CD8-positive, alpha-beta memory T cell (primary cell): Measurements from ENCODE around the gene CTR9. TPM values are rescaled to one million over a fixed set of nuclear protein-coding genes. Genes with fewer than 3 reads are reported as not detected.
A peak's percentile ranks its signal among the peaks of the same experiment; 100 is the strongest.

Experiments used
- CTCF ChIA-PET: fragments of 350-600 bp; sonication (Branson Sonifier 250); formaldehyde crosslinking; loops from one replicate; lab custom pipeline; 2021; ENCODE audit warnings: antibody characterized with exemption; lab: Charles Lee
- POLR2A ChIA-PET: fragments of 350-600 bp; sonication (Branson Sonifier 250); formaldehyde crosslinking; loops from one replicate; lab custom pipeline; 2021; ENCODE audit warnings: antibody characterized with exemption; lab: Charles Lee
- DNase-seq, 5 donors: peaks; one replicate each; pipeline versions ENCODE4 v3.0.0 to v3.0.0-alpha.2; 2020 to 2022; ENCODE audit warnings: mixed read lengths in 1 of 5
- H3K27ac ChIP-seq: one replicate; pipeline ENCODE4 v1.7.0; 2013; ENCODE audit warnings: low read depth, mild to moderate bottlenecking, low read length, moderate library complexity
- H3K27me3 ChIP-seq: 2 replicates; pipeline ENCODE4 v1.7.0; 2013; ENCODE audit warnings: low read length, mild to moderate bottlenecking; ENCODE audit not compliant: insufficient read depth, poor library complexity, severe bottlenecking
- H3K36me3 ChIP-seq: 2 replicates; pipeline ENCODE4 v1.7.0; 2013; ENCODE audit warnings: mild to moderate bottlenecking, low read length, moderate library complexity; ENCODE audit not compliant: insufficient read depth
- H3K4me1 ChIP-seq: 2 replicates; pipeline ENCODE4 v1.7.0; 2013; ENCODE audit warnings: mild to moderate bottlenecking, low read length, moderate library complexity; ENCODE audit not compliant: insufficient read depth
- H3K4me3 ChIP-seq: 2 replicates; pipeline ENCODE4 v1.7.0; 2013; ENCODE audit warnings: mild to moderate bottlenecking, low read length
- H3K9me3 ChIP-seq: 2 replicates; pipeline ENCODE4 v1.7.0; 2013; ENCODE audit warnings: mild to moderate bottlenecking, low read length
- H3K27ac Mint-ChIP-seq, 8 donors: one replicate each; pipeline ENCODE4 v1.8.0; 2020 to 2021; ENCODE audit warnings: mixed read lengths in 8 of 8, mild to moderate bottlenecking in 6 of 8, inconsistent platforms in 3 of 8, moderate library complexity in 3 of 8
- H3K27me3 Mint-ChIP-seq, 2 donors: one replicate each; pipeline ENCODE4 v1.8.0; 2020 to 2021; ENCODE audit warnings: mixed read lengths in 2 of 2, mild to moderate bottlenecking in 1 of 2, moderate library complexity in 1 of 2
- H3K36me3 Mint-ChIP-seq, 3 donors: one replicate each; pipeline ENCODE4 v1.8.0; 2020 to 2021; ENCODE audit warnings: mixed read lengths in 3 of 3, inconsistent platforms in 1 of 3, mild to moderate bottlenecking in 1 of 3
- H3K4me1 Mint-ChIP-seq, 3 donors: one replicate each; pipeline ENCODE4 v1.8.0; 2020 to 2021; ENCODE audit warnings: mixed read lengths in 3 of 3, inconsistent platforms in 1 of 3, mild to moderate bottlenecking in 1 of 3
- H3K4me3 Mint-ChIP-seq, 7 donors: one replicate each; pipeline ENCODE4 v1.8.0; 2020 to 2021; ENCODE audit warnings: mixed read lengths in 7 of 7, mild to moderate bottlenecking in 6 of 7, moderate library complexity in 4 of 7, inconsistent platforms in 2 of 7
- H3K9me3 Mint-ChIP-seq, 5 donors: one replicate each; pipeline ENCODE4 v1.8.0; 2020 to 2022; ENCODE audit warnings: mixed read lengths in 5 of 5, mild to moderate bottlenecking in 3 of 5, moderate library complexity in 2 of 5, inconsistent platforms in 1 of 5
- polyA plus RNA-seq: library from polyadenylated mRNA; unstranded; fragments of 300-500 nt; fragmentation: Illumina TruSeq; gene quantifications from one replicate; pipeline ENCODE4 v1.2.3, GENCODE V29; 2021
- total RNA-seq, 2 experiments: library from RNA; stranded (reverse); gene quantifications; one replicate each; pipeline ENCODE4 v1.2.3, GENCODE V29; 2021

CTR9 gene
- total and polyA plus RNA-seq, 3 experiments from 2014 or later: 49.9 to 60.8 (median 57.9) TPM

GRCh38 chr11:10719616-10720015 is 31.4 kb upstream of the CTR9 start:
- no peak overlapping the region for H3K27ac ChIP-seq
- H3K9me3 Mint-ChIP-seq: no peaks in the 10 kb centered on the region

GRCh38 chr11:10720881-10721376 is 30.1 kb upstream of the CTR9 start:
- Histone ChIP-seq H3K4me1 (peaks cover 12% of the 10 kb centered on the region), H3K4me3 (no peak overlapping the region), H3K36me3 (no peaks in the 10 kb centered on the region), H3K27me3 (no peaks in the 10 kb centered on the region), H3K27ac (no peak overlapping the region), H3K9me3 (no peaks in the 10 kb centered on the region)
- ChIA-PET CTCF (no interaction called here), POLR2A (no interaction called here)
- peaks cover 9 to 12% of the 10 kb centered on the region in 2 donors for H3K27me3 Mint-ChIP-seq
- DNase-seq: no peak
- no peaks in the 10 kb centered on the region for H3K9me3 Mint-ChIP-seq
- H3K36me3 Mint-ChIP-seq: peaks cover 0 to 8% (median 0%) of the 10 kb centered on the region in 3 donors
- H3K27ac Mint-ChIP-seq: no peak overlapping the region
- H3K4me3 Mint-ChIP-seq: no peak overlapping the region
- H3K4me1 Mint-ChIP-seq: peaks cover 7 to 12% (median 11%) of the 10 kb centered on the region in 3 donors

More at GRCh38 chr11:10719616-10720015, 31.4 kb upstream of the CTR9 start:
- ChIA-PET CTCF (no interaction called here), POLR2A (no interaction called here)
- Histone ChIP-seq H3K9me3 (no peaks in the 10 kb centered on the region), H3K27me3 (no peaks in the 10 kb centered on the region), H3K4me3 (no peak overlapping the region), H3K4me1 (no peaks in the 10 kb centered on the region), H3K36me3 (no peaks in the 10 kb centered on the region)
- DNase-seq: no peak
- Mint-ChIP-seq H3K36me3 (peaks cover 0 to 3% (median 0%) of the 10 kb centered on the region in 3 donors), H3K27ac (no peak overlapping the region), H3K27me3 (peaks cover 9 to 12% of the 10 kb centered on the region in 2 donors), H3K4me1 (no peaks in the 10 kb centered on the region), H3K4me3 (no peak overlapping the region)

DNA sequence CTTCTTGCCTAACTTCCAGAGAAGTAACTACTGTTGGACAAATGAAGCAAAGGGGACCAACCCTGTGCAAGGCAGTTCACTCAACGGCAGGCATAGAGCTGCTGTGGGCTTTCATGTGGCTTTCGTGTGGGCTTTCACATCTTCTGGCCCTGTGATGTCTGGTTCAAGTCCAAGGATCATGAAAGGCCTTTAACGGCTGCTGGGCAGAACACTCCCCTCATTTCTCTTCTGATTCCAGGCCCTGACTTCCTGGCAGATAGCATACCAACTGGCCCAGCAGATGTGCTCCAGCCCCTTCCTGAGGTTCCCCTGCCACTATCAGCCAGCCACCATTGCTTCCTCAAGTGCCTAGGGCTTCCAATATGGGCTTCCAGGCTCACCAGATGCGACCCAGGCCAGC is 28.7 kb upstream of the CTR9 start:
- no peaks in the 10 kb centered on the region for H3K9me3 ChIP-seq
- H3K4me3 ChIP-seq: no peak overlapping the region
- peaks cover 0 to 8% (median 0%) of the 10 kb centered on the region in 3 donors for H3K36me3 Mint-ChIP-seq
- peaks cover 7 to 18% (median 14%) of the 10 kb centered on the region in 3 donors for H3K4me1 Mint-ChIP-seq
- no peak overlapping the region for H3K4me3 Mint-ChIP-seq
- peaks cover 8 to 12% of the 10 kb centered on the region in 2 donors for H3K27me3 Mint-ChIP-seq
- H3K27me3 ChIP-seq: no peaks in the 10 kb centered on the region
- ChIA-PET POLR2A (no interaction called here), CTCF (no interaction called here)
- H3K27ac Mint-ChIP-seq: peak overlapping the region in 1 of 8 donors; percentile 48
- H3K27ac ChIP-seq: no peak overlapping the region
- peaks cover 12% of the 10 kb centered on the region for H3K4me1 ChIP-seq
- no peaks in the 10 kb centered on the region for H3K36me3 ChIP-seq
- H3K9me3 Mint-ChIP-seq: no peaks in the 10 kb centered on the region
- DNase-seq: no peak

DNA sequence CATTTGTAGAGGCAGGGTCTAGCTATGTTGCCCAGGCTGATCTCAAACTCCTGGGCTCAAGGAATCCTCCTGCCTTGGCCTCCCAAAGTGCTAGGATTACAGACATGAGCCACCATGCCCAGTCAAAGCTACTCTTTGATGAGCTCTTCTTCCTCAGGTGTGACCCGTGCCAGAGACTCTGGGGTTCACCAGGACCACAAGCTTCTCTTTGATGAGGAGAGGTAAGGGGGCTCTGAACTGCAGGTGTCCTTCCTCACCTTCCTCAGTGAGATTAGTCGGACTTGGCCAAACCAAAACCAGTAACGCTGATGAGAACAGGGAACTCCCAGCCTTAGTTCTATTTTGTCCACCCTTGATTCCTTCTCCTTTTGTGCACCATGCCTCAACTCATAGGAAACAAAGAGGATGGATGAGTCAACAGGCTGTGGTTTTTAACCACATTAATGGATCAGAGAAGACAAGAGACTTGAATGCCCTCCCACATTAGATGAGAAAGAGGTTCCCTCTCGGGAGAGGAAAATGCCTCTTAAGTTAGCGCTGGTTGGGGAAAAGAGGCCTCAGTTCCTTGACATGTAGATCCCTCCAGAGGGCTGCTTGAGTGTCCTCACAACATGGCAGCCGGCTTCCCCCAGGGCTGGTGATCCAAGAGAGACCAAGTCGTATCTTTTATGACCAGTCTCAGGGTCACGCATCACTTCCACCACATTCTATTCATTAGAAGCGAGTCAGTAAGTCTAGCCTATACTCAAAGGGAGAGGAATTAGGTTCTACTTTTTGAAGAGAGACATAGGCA is 25.7 kb upstream of the CTR9 start:
- H3K4me3 ChIP-seq: no peak overlapping the region
- Mint-ChIP-seq H3K36me3 (peaks cover 0 to 5% (median 0%) of the 10 kb centered on the region in 3 donors), H3K27ac (peak overlapping the region in 2 of 8 donors; percentile 16 to 60), H3K9me3 (no peaks in the 10 kb centered on the region), H3K4me3 (no peak overlapping the region), H3K27me3 (peaks cover 0 to 6% of the 10 kb centered on the region in 2 donors), H3K4me1 (peaks cover 7 to 18% (median 14%) of the 10 kb centered on the region in 3 donors)
- peak in 1 of 5 donors; percentile 16 for DNase-seq
- ChIA-PET CTCF (interaction anchor here (2.3 kb wide), 1 partner anchor 11 kb away, joined by 10 read pairs; no protein-coding TSS in a partner anchor), POLR2A (no interaction called here)
- H3K36me3 ChIP-seq: no peaks in the 10 kb centered on the region
- H3K4me1 ChIP-seq: peaks cover 12% of the 10 kb centered on the region
- no peak overlapping the region for H3K27ac ChIP-seq
- H3K27me3 ChIP-seq: no peaks in the 10 kb centered on the region
- no peaks in the 10 kb centered on the region for H3K9me3 ChIP-seq

DNA sequence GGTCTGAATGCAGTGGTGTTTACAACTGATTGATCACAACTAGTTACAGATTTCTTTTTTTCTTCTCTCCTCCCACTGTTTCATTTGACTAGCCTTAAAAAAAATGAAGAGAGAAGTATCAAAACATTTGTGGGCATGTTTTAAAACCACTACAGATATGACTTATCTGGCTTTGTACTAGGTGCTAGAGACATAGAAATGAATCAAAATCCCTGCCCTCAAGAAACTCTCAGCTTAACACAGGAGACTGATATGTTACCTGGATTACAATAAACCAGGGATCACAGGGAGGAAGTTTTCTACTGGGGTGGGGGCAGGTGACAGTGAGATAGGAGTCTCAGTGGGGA is 25.2 kb upstream of the CTR9 start:
- Histone ChIP-seq H3K4me1 (peaks cover 12% of the 10 kb centered on the region), H3K9me3 (no peaks in the 10 kb centered on the region), H3K27ac (no peak overlapping the region), H3K4me3 (no peak overlapping the region), H3K36me3 (no peaks in the 10 kb centered on the region), H3K27me3 (no peaks in the 10 kb centered on the region)
- no peak overlapping the region for H3K4me3 Mint-ChIP-seq
- no peaks in the 10 kb centered on the region for H3K9me3 Mint-ChIP-seq
- no peak overlapping the region for H3K27ac Mint-ChIP-seq
- ChIA-PET CTCF (interaction anchor here (2.3 kb wide), 1 partner anchor 10 kb away, joined by 10 read pairs; no protein-coding TSS in a partner anchor), POLR2A (no interaction called here)
- no peak for DNase-seq
- peaks cover 7 to 18% (median 14%) of the 10 kb centered on the region in 3 donors for H3K4me1 Mint-ChIP-seq
- peaks cover 0 to 6% of the 10 kb centered on the region in 2 donors for H3K27me3 Mint-ChIP-seq
- H3K36me3 Mint-ChIP-seq: peaks cover 0 to 5% (median 0%) of the 10 kb centered on the region in 3 donors

DNA sequence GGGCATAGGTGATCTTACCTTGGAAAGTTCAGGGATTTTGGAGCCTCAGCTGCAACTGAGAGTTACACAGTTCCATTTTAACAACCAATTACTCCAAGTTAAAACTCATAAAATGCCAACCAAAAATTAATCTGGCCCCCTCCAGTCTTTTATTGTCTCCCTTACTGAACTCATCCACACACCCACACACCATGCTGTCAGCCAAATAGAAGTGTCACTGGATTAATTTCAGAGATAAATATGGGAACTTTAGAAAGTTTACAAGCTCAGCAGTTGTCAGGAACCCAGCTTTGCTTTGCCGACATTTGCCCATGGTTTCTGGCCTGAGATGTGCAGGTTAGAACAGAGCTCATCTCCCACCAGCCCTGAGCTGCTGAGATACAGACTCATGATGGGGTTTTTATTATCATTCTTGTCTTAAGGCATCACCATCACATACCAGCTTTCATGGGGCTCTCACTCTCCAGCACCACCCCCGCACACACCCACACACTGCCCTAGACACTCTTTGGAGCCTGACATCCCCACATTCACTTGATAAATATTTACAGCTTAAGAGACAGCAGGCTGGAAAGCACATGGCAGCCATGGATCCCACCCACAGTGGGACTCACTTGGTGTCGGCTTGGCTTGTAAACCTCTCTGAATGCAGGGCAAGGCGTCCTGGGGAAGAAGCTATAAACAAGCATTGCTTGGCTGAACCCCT is 23.7 kb upstream of the CTR9 start:
- no peak for DNase-seq
- Mint-ChIP-seq H3K27ac (no peak overlapping the region), H3K36me3 (peaks cover 0 to 5% (median 0%) of the 10 kb centered on the region in 3 donors), H3K4me3 (no peak overlapping the region), H3K9me3 (no peaks in the 10 kb centered on the region), H3K27me3 (peaks cover 2 to 8% of the 10 kb centered on the region in 2 donors), H3K4me1 (peaks cover 7 to 18% (median 14%) of the 10 kb centered on the region in 3 donors)
- Histone ChIP-seq H3K4me1 (peaks cover 12% of the 10 kb centered on the region), H3K27ac (no peak overlapping the region), H3K9me3 (no peaks in the 10 kb centered on the region), H3K4me3 (no peak overlapping the region), H3K36me3 (no peaks in the 10 kb centered on the region), H3K27me3 (no peaks in the 10 kb centered on the region)
- CTCF ChIA-PET: interaction anchor here (1.0 to 2.3 kb wide), 4 partner anchors 9 to 220 kb away, joined by 3 to 10 read pairs (median 4); partner anchors contain the start of gene RNF141
- POLR2A ChIA-PET: no interaction called here

- no peak overlapping the region for H3K4me3 Mint-ChIP-seq
- no peaks in the 10 kb centered on the region for H3K9me3 ChIP-seq
- no peaks in the 10 kb centered on the region for H3K27me3 ChIP-seq
- H3K4me1 Mint-ChIP-seq: peaks cover 7 to 18% (median 14%) of the 10 kb centered on the region in 3 donors
- no peaks in the 10 kb centered on the region for H3K36me3 ChIP-seq
- no peak overlapping the region for H3K27ac ChIP-seq
- no peak overlapping the region for H3K27ac Mint-ChIP-seq
- H3K27me3 Mint-ChIP-seq: peaks cover 5 to 12% of the 10 kb centered on the region in 2 donors
- CTCF ChIA-PET: interaction anchor here (1.0 to 1.5 kb wide), 3 partner anchors 14 to 221 kb away, joined by 3 to 5 read pairs (median 4); partner anchors contain the start of gene RNF141
- POLR2A ChIA-PET: no interaction called here
- no peaks in the 10 kb centered on the region for H3K9me3 Mint-ChIP-seq
- DNase-seq: no peak
- no peak overlapping the region for H3K4me3 ChIP-seq
- peaks cover 0 to 5% (median 0%) of the 10 kb centered on the region in 3 donors for H3K36me3 Mint-ChIP-seq
- H3K4me1 ChIP-seq: peaks cover 12% of the 10 kb centered on the region
Measured at GRCh38 chr11:10728154-10728553, 22.9 kb upstream of the CTR9 start.
